Measurements from ENCODE around the gene SETDB1. TPM values are rescaled to one million over a fixed set of nuclear protein-coding genes. Genes with fewer than 3 reads are reported as not detected.

The SETDB1 gene
- total and polyA plus RNA-seq, 2 of the 13 experiments (the other 11 are each of a cell fraction or from before 2014, with no cell fraction given): 33.1 to 34.6 TPM

- 0 out of 2 replicates have a peak, but pooled peaks have one; percentile 4 for TF ChIP-seq ESRRA (CRISPR knock-in tag; IDR thresholded peaks at IDR 0.05; ENCODE audit: low read depth)
- no peak for TF ChIP-seq ZFP37 (CRISPR knock-in tag; IDR thresholded peaks at IDR 0.05; ENCODE audit: borderline replicate concordance)
- no peak for TF ChIP-seq GTF2F1 (IDR thresholded peaks at IDR 0.05; ENCODE audit: low read length)
- TF ChIP-seq ARID3A (IDR thresholded peaks at IDR 0.05; ENCODE audit: low read depth, low read length): peak; percentile 61; the same call in 1 of the 2 replicates
- TF ChIP-seq SOX13 (IDR thresholded peaks at IDR 0.05): no peak
- TF ChIP-seq SOX13 (CRISPR knock-in tag; conservative IDR thresholded peaks at IDR 0.05 in 1 of 2, IDR thresholded peaks at IDR 0.05 in 1 of 2): peak in 1 of 2 experiments; percentile 64; a peak in 2 of 4 replicates
- peak; percentile 78; the same call in 1 of the 2 replicates for TF ChIP-seq ZFP1 (CRISPR knock-in tag; IDR thresholded peaks at IDR 0.05)
- peak; percentile 3; the same call in 1 of the 2 replicates for TF ChIP-seq SAP130 (CRISPR knock-in tag; IDR thresholded peaks at IDR 0.05; ENCODE audit: low read depth)
- TF ChIP-seq GLI4 (CRISPR knock-in tag; IDR thresholded peaks at IDR 0.05; ENCODE audit: borderline replicate concordance): 0 out of 2 replicates have a peak, but pooled peaks have one; percentile 49
- TF ChIP-seq ZFP36 (IDR thresholded peaks at IDR 0.05; ENCODE audit: borderline replicate concordance, low read depth, low read length, partially characterized antibody): no peak
- no peak for TF ChIP-seq ZNF7 (CRISPR knock-in tag; IDR thresholded peaks at IDR 0.05)
- no peak for TF ChIP-seq ETS1 (CRISPR knock-in tag; IDR thresholded peaks at IDR 0.05)
- peak; percentile 32; the same call in 1 of the 2 replicates for TF ChIP-seq MED1 (CRISPR knock-in tag; IDR thresholded peaks at IDR 0.05)
- TF ChIP-seq ZNF747 (CRISPR knock-in tag; IDR thresholded peaks at IDR 0.05; ENCODE audit: borderline replicate concordance): no peak
- TF ChIP-seq ELF3 (CRISPR knock-in tag; IDR thresholded peaks at IDR 0.05): peak; percentile 57
- TF ChIP-seq TEF (CRISPR knock-in tag; IDR thresholded peaks at IDR 0.05): no peak
- TF ChIP-seq CTCF (CRISPR knock-in tag; IDR thresholded peaks at IDR 0.05): peak; percentile 72
- no peak for TF ChIP-seq TMF1 (CRISPR knock-in tag; IDR thresholded peaks at IDR 0.05; ENCODE audit: low read depth)
- TF ChIP-seq TFAP4 (IDR thresholded peaks at IDR 0.05; ENCODE audit: borderline replicate concordance, low read depth): peak; percentile 54; the same call in 1 of the 2 replicates
- peak; percentile 73 for TF ChIP-seq ZNF883 (CRISPR knock-in tag; IDR thresholded peaks at IDR 0.05; ENCODE audit: not compliant biosample characterization)
These were observed 80.3 kb downstream of the SETDB1 start, which contains the start of gene MINDY1 (continued) for GRCh38 chr1:151006327-151007052.
